Head of caudate nucleus (tissue), 42 donors: Measurements from ENCODE around the gene GRAMD1A.
"Not testable (repeated sequence)": the region's sequence is repeated elsewhere in the genome, so short reads cannot be mapped to it uniquely, and the experiment has no call there.

ENCODE experiments used
- DNase-seq, 42 donors: peaks; one replicate each; pipeline versions ENCODE4 v3.0.0 to v3.0.0-alpha.2; 2020 to 2021; ENCODE audit warnings: mixed read lengths in 7 of 42
- intact Hi-C: fragments of 100-400 bp; cut with DNase I; formaldehyde crosslinking; loops from one replicate; pipeline ENCODE4 v1.15.0; 2022

Gene GRAMD1A

DNA sequence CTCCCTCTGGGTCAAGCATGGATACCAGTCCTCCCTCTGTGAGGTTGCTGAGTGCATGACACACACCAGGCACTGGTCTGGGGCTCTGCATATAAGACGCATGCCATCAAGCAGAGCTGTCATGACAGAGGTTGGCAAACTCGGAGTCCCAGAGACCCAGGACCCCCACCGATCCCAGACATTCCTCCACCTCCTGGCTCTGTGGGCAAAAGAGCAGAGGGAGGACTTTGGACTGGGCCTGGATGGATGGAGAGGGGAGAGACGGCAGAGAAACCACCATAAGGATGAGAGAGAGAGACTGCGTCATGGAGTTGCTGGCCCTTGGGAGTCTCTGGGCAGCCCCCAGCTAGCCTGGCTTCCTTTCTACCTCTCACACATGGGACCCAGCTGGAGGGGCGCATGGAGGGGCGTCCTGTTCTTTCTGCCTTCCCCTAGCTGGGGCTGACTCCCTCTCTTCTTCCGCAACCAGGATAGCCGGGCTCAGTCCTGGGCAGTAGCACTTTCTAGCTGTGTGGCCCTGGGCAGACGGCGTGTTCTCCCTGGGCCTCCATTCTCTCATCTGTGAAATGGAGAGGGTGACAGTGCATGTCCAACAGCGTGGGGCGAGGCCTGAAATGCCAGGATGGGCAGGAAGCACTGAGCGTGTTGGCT is 43.0 kb downstream of the GRAMD1A start:
- DNase-seq: no peak
- intact Hi-C loops: no loop called here

GRCh38 chr19:35043906-35044305 is 43.8 kb downstream of the GRAMD1A start:
- DNase-seq: no peak
- intact Hi-C loops: no loop called here

DNA sequence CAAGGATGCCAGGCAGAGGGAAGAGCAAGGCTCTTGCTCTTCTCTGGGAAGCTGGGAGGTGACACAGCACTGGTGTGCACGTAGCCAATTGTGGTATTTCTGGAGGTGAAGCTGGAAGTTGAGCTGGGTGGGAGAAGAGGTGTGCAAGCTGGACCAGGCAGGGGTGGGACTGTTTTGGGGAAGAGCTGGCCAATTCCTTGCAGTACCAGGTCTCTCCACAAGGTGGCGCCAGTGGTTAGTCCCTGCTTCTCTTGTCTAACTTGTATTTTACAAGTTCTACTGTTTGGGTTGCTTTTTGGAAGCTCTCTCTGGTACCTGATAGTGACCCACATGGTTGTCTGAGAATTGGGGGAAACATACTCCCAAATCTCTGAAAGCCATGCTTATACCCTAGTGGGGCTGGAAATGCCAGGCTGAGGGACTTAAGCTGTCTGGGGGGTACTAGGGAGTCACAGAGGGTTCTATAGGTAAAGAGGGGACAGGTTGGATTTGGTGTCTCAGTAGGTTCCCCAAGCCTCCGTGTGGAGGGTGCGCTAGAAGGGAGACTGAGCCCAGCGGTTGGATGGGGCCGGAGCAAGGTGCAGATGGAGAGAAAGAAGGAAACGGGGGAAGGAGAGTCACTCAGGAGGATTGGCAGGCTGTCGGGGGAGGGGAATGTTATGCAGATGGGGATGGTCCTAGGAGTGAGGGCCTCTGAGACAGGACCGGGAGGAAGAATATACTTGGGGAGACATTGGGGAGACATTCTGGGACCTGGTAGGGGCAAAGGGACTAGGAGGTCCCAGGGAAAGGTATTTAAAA is 44.4 kb downstream of the GRAMD1A start:
- peak in 41 of 42 donors; percentile 63 to 92 (median 82) for DNase-seq
- intact Hi-C loops: no loop called here

- intact Hi-C loops: no loop called here
- DNase-seq: peak in 28 of 42 donors; percentile 23 to 82 (median 56)
These were observed 45.7 kb downstream of the GRAMD1A start for GRCh38 chr19:35045667-35046300.

GRCh38 chr19:35046461-35046860 is 46.3 kb downstream of the GRAMD1A start:
- intact Hi-C loops: no loop called here
- no peak for DNase-seq

- intact Hi-C loops: no loop called here
- peak in 41 of 42 donors; percentile 56 to 91 (median 79) for DNase-seq
These were observed 48.8 kb downstream of the GRAMD1A start for GRCh38 chr19:35048911-35049411.

DNA sequence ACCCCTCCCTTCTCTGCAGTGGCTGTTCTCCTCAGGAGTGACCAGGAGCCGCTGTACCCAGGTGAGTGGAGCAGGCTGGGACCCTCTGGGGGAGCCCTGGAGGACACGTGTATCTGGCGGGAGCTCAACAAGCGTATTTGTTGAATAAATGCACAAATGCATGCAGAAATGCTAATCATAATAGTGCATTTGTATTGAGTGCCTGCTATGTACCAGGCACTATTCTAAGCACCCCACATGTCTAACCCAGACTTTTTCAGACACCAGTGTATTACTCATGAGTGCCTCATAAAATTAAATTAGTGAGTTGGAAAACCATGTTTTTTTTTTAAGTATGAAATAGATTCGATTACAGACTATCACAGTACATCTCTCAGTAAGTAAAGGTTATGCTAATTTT is 49.3 kb downstream of the GRAMD1A start:
- intact Hi-C loops: no loop called here
- DNase-seq: peak in 1 of 42 donors; percentile 27

- DNase-seq, intact Hi-C loops: not testable (repeated sequence)
These were observed 50.5 kb downstream of the GRAMD1A start for GRCh38 chr19:35050662-35051061.

- DNase-seq, intact Hi-C loops: not testable (repeated sequence)
These were observed 51.1 kb downstream of the GRAMD1A start for GRCh38 chr19:35051268-35051667.

DNA sequence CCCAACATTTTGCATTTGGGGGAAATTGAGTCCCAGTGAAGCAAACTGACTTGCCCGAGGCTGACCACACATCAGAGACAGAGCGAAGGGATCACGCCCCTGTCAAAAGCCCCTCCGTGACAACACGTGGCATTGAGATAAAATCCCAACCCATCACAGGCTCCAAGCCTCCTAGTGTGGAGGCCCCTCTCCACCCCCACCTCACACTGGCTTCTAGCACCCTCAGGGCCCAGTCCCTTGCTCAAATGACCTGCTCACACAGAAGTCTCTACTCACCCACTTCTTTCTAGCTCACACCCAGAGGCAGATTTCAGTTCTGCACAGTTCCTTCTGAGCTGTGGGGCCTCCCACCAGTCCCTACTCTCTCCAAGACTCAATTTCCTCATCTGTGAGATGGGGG is 51.7 kb downstream of the GRAMD1A start:
- intact Hi-C loops: no loop called here
- no peak for DNase-seq

GRCh38 chr19:35052599-35053190 is 52.6 kb downstream of the GRAMD1A start:
- DNase-seq: no peak
- intact Hi-C loops: no loop called here

DNA sequence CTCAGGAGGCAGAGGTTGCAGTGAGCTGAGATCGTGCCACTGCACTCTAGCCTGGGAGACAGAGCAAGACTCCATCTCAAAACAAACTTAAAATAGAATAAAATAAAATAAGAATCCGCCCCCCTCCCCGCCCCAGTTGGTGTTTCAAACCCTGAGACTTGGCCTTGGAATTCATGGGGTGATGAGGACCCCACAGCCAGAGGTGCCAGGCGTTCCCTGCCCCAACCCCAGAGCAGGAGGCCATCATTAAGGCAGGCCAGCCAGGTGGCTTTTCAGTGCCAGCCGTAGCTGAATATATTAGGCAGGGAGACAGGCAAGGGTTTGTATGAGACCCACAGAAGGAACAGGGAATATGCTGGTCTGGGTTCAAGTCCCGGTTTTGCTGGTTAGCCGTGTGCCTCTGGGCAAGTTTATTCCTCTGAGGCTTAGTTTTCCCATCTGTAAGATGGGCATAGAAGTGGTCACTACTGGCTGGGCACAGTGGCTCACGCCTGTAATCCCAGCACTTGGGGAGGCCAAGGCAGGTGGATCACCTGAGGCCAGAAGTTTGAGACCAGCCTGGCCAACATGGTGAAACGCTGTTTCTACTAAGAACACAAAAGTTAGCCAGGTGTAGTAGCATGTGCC is 53.7 kb downstream of the GRAMD1A start:
- no peak for DNase-seq
- intact Hi-C loops: no loop called here

DNA sequence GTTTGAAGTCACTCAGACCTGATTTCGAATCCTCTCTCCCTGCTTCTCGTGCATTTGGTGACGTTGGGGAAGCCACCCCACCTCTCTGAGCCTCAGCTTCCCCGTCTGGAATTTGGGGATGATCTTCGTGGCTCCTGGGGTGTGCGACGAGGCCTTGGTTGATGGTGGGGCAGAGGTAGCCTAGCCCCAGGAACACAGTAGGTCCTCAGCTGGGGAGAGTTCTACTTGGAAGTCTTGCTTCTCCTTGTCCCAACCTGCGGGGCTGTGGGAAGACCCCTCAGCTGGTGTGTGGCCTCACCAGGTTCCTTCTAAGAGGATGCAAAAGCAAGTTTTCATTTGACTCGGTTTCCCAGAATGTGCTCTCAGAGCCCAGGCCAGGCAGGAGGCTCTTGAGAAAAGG is 54.5 kb downstream of the GRAMD1A start:
- intact Hi-C loops: no loop called here
- DNase-seq: no peak

DNA sequence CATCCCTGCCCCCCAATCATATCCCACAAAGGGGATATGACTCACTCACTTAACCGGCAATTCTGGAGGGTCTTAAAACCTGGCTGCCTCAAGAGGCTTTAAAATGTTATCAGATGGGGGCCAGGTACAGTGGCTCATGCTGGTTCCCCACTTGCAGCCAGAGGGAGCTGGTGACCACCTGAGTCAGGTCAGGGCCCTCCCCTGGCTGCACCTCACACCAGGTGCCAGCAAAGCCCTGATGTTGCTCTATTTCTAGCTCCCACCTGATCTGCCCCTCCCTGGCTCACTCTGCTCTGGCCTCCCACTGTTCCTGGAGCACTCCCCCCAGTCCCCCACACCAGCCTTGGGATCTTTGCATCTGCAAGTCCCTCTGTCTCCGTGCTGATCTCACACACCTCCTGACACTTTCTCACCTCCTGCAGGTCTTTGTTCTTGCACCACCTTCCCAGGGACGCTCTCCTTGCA is 55.6 kb downstream of the GRAMD1A start:
- intact Hi-C loops: no loop called here
- no peak for DNase-seq

- intact Hi-C loops: no loop called here
- no peak for DNase-seq
These were observed 56.5 kb downstream of the GRAMD1A start for GRCh38 chr19:35056513-35057063.

- DNase-seq: no peak
- intact Hi-C loops: no loop called here
These were observed 58.2 kb downstream of the GRAMD1A start for GRCh38 chr19:35058370-35058769.

GRCh38 chr19:35059006-35059798 is 59.1 kb downstream of the GRAMD1A start:
- intact Hi-C loops: no loop called here
- DNase-seq: no peak

- no peak for DNase-seq
- intact Hi-C loops: no loop called here
These were observed 59.6 kb downstream of the GRAMD1A start for GRCh38 chr19:35059799-35060091.
